HCT116 (cell line): ENCODE measurements around the gene LHX5. TPM values are rescaled to one million over a fixed set of nuclear protein-coding genes. Genes with fewer than 3 reads are reported as not detected.

Experiments used
- ATAC-seq: fragments of 200-7000 bp; cut with Tn5 transposase; 2 replicates; pipeline ENCODE4 v1.9.1; 2020; ENCODE audit warnings: mild to moderate bottlenecking, moderate library complexity
- BruUV-seq: library from RNA; stranded (reverse); fragments of 400-500 nt; replicated peaks from 2 replicates; lab custom pipeline; 2021; lab: Mats Ljungman, UMichigan
- CTCF ChIA-PET: fragments of 300-600 bp; sonication (Branson Sonifier 250); formaldehyde crosslinking; loops from one replicate; lab custom pipeline; 2021; ENCODE audit warnings: antibody characterized with exemption; lab: Charles Lee
- POLR2A ChIA-PET: fragments of 300-600, 350-600 bp; sonication (Branson Sonifier 250); formaldehyde crosslinking; loops from one replicate; lab custom pipeline; 2021; ENCODE audit warnings: antibody characterized with exemption; lab: Charles Lee
- RAD21 ChIA-PET, 2 experiments: fragments of 300-600 bp; sonication (Branson Sonifier 250); formaldehyde crosslinking; loops; one replicate each; lab custom pipeline; 2023; ENCODE audit warnings: low total read pairs in 2 of 2; ENCODE audit not compliant: uncharacterized antibody in 2 of 2, unreplicated experiment in 2 of 2, low non-redundant PET in 1 of 2; lab: Charles Lee
- DNase-seq: peaks from one replicate; pipeline ENCODE4 v3.0.0-alpha.2; 2010; ENCODE audit warnings: low read depth, low spot score
- H2AFZ ChIP-seq: fragments of 200-600 bp; shearing (Covaris generic), sonication (generic); 2 replicates; pipeline ENCODE4 v1.6.1; 2017; ENCODE audit warnings: low read depth, mixed run types, mixed read lengths, antibody characterized with exemption, low read length; ENCODE audit not compliant: poor library complexity, severe bottlenecking
- H3K27ac ChIP-seq: 2 replicates; pipeline ENCODE4 v1.5.1; 2012; ENCODE audit warnings: low read depth, low read length
- H3K27me3 ChIP-seq: fragments of 200-600 bp; sonication (generic); 2 replicates; pipeline ENCODE4 v1.6.1; 2016; ENCODE audit warnings: mixed run types, low read length, mixed read lengths; ENCODE audit not compliant: insufficient read depth
- H3K36me3 ChIP-seq, 2 experiments: fragments of 200-500 bp in 1 of 2; fragments of 200-600 bp in 1 of 2; sonication (Bioruptor generic) in 1 of 2; sonication (generic) in 1 of 2; 2 replicates each; pipeline versions ENCODE4 v1.5.1 to v1.6.1; 2014 to 2016; ENCODE audit warnings: low read length in 2 of 2, inconsistent platforms in 1 of 2, mixed read lengths in 1 of 2, mixed run types in 1 of 2; ENCODE audit not compliant: insufficient read depth in 2 of 2, control insufficient read depth in 1 of 2
- H3K4me1 ChIP-seq, 2 experiments: fragments of 200-600 bp in 1 of 2; sonication (generic) in 1 of 2; 2 replicates each; pipeline versions ENCODE4 v1.5.1 to v1.6.1; 2012 to 2017; ENCODE audit warnings: low read length in 2 of 2, inconsistent platforms in 1 of 2, mild to moderate bottlenecking in 1 of 2, mixed read lengths in 1 of 2, mixed run types in 1 of 2, moderate library complexity in 1 of 2; ENCODE audit not compliant: insufficient read depth in 2 of 2, control insufficient read depth in 1 of 2
- H3K4me2 ChIP-seq: fragments of 200-600 bp; sonication (generic); 2 replicates; pipeline ENCODE4 v1.6.1; 2017; ENCODE audit warnings: mixed run types, low read length, mixed read lengths
- H3K4me3 ChIP-seq, 2 experiments: fragments of 200-600 bp in 1 of 2; sonication (generic) in 1 of 2; replicated peaks in 1 of 2; 2 replicates each; pipeline ENCODE4 v1.5.1; 2011 to 2016; ENCODE audit warnings: low read length in 2 of 2, control low read depth in 1 of 2, low read depth in 1 of 2, mild to moderate bottlenecking in 1 of 2, mixed read lengths in 1 of 2, mixed run types in 1 of 2
- H3K79me2 ChIP-seq: fragments of 200-600 bp; sonication (generic); 2 replicates; pipeline ENCODE4 v1.6.1; 2017; ENCODE audit warnings: mild to moderate bottlenecking, mixed run types, low read length, moderate library complexity, mixed read lengths; ENCODE audit not compliant: insufficient read depth
- H3K9ac ChIP-seq: fragments of 200-600 bp; sonication (generic); 2 replicates; pipeline ENCODE4 v1.6.1; 2016; ENCODE audit warnings: low read length, mixed read lengths
- H3K9me2 ChIP-seq: fragments of 200-600 bp; sonication (generic), shearing (Covaris generic); 2 replicates; pipeline ENCODE4 v1.6.1; 2017; ENCODE audit warnings: mixed run types, mild to moderate bottlenecking, moderate library complexity; ENCODE audit not compliant: insufficient read depth
- H3K9me3 ChIP-seq, 2 experiments: fragments of 200-500 bp in 1 of 2; fragments of 200-600 bp in 1 of 2; sonication (Bioruptor generic) in 1 of 2; sonication (generic) in 1 of 2; 2 replicates each; pipeline ENCODE4 v1.6.1; 2014 to 2017; ENCODE audit warnings: low read length in 2 of 2, mixed read lengths in 2 of 2, inconsistent platforms in 1 of 2, low read depth in 1 of 2, mild to moderate bottlenecking in 1 of 2, mixed run types in 1 of 2, moderate library complexity in 1 of 2; ENCODE audit not compliant: control insufficient read depth in 1 of 2, insufficient read depth in 1 of 2
- H4K20me1 ChIP-seq: fragments of 200-600 bp; sonication (generic), shearing (Covaris generic); 2 replicates; pipeline ENCODE4 v1.6.1; 2017; ENCODE audit warnings: mixed run types, mild to moderate bottlenecking, moderate library complexity; ENCODE audit not compliant: insufficient read depth
- JUND ChIP-seq: IDR thresholded peaks from 2 replicates; pipeline ENCODE4 v1.6.1; 2012
- POLR2A ChIP-seq: IDR thresholded peaks from 2 replicates; pipeline ENCODE4 v1.7.0; 2011; ENCODE audit warnings: borderline replicate concordance; ENCODE audit not compliant: insufficient read depth, insufficient read length; ENCODE audit errors: extremely low read depth
- REST ChIP-seq: IDR thresholded peaks from 2 replicates; pipeline ENCODE4 v1.6.1; 2012; ENCODE audit warnings: low read depth
- SIN3A ChIP-seq: IDR thresholded peaks from 2 replicates; pipeline ENCODE4 v1.6.1; 2012; ENCODE audit warnings: low read depth
- TCF7L2 ChIP-seq: IDR thresholded peaks from 2 replicates; pipeline ENCODE4 v1.7.0; 2011; ENCODE audit warnings: borderline replicate concordance, inconsistent platforms; ENCODE audit not compliant: insufficient read depth, insufficient read length; ENCODE audit errors: extremely low read depth
- YY1 ChIP-seq: IDR thresholded peaks from 2 replicates; pipeline ENCODE4 v1.6.1; 2011; ENCODE audit warnings: low read length, low read depth, moderate library complexity, mild to moderate bottlenecking; ENCODE audit not compliant: insufficient replicate concordance; ENCODE audit errors: extremely low read depth
- intact Hi-C: fragments of 100-400 bp; cut with micrococcal nuclease; formaldehyde crosslinking; loops from 2 replicates; pipeline ENCODE4 v1.10.0; 2022
- total RNA-seq: library from RNA; stranded (reverse); gene quantifications from one replicate; pipeline ENCODE4 v1.2.1, GENCODE V29; 2021; ENCODE audit not compliant: unreplicated experiment

Gene LHX5
- total RNA-seq, 1 experiment from 2014 or later = 2.4 TPM

- TF ChIP-seq JUND = no peak
- TF ChIP-seq SIN3A = no peak
- no peak for TF ChIP-seq POLR2A
- TF ChIP-seq REST = no peak
These were observed 53.3 kb downstream of the LHX5 start (continued) for GRCh38 chr12:113418213-113418879.

GRCh38 chr12:113416091-113416754 lies 55.4 kb downstream of the LHX5 start:
- ChIA-PET RAD21 (no interaction called here), CTCF (interaction anchor here (1.1 kb wide), 1 partner anchor 9 kb away, joined by 5 read pairs; no protein-coding TSS in a partner anchor), POLR2A (no interaction called here)
- H3K36me3 ChIP-seq = no peaks in the 10 kb centered on the region
- H3K27me3 ChIP-seq = no peaks in the 10 kb centered on the region
- peak overlapping the region; percentile 33 for H2AFZ ChIP-seq
- H3K9me3 ChIP-seq = no peaks in the 10 kb centered on the region
- H3K27ac ChIP-seq = no peak overlapping the region
- peak; percentile 84 for ATAC-seq
- no peak overlapping the region for H3K9ac ChIP-seq
- H4K20me1 ChIP-seq = no peaks in the 10 kb centered on the region
- peaks cover 6 to 15% of the 10 kb centered on the region in 2 experiments; a peak in 3 of 4 replicates for H3K4me1 ChIP-seq
- peak overlapping the region; percentile 33; the same call in 1 of the 2 replicates for H3K4me2 ChIP-seq
- no peak overlapping the region for H3K4me3 ChIP-seq
- intact Hi-C loops = no loop called here
- no TSS peak for BruUV-seq
- no peaks in the 10 kb centered on the region for H3K79me2 ChIP-seq
- DNase-seq = no peak
- no peaks in the 10 kb centered on the region for H3K9me2 ChIP-seq
- TF ChIP-seq TCF7L2 (peak; percentile 31), YY1 (no peak)
